ENCODE measurements around the gene PRKAR2A. TPM values are rescaled to one million over a fixed set of nuclear protein-coding genes. Genes with fewer than 3 reads are reported as not detected.
A peak's percentile ranks its signal among the peaks of the same experiment; 100 is the strongest.

The PRKAR2A gene
- total and polyA plus RNA-seq, 9 of the 15 experiments (the other 6 are each of a cell fraction or from before 2014, with no cell fraction given), result 15.9 to 84.5 (median 37.6) TPM

- TF ChIP-seq BRCA1 (IDR thresholded peaks at IDR 0.05), result no peak
- TF ChIP-seq BRCA1 (CRISPR knock-in tag; IDR thresholded peaks at IDR 0.05), result no peak
- TF ChIP-seq NR2C2 (CRISPR knock-in tag; IDR thresholded peaks at IDR 0.05), result peak; percentile 35; the same call in 1 of the 2 replicates
- no peak; the same call in 1 of the 2 replicates for TF ChIP-seq NR2C2 (tag; IDR thresholded peaks at IDR 0.05)
- peak; percentile 20 for TF ChIP-seq PRDM10 (IDR thresholded peaks at IDR 0.05; ENCODE audit: partially characterized antibody)
- TF ChIP-seq NR2F6 (CRISPR knock-in tag; IDR thresholded peaks at IDR 0.05), result no peak
- peak; percentile 67; the same call in 1 of the 2 replicates for TF ChIP-seq RB1 (IDR thresholded peaks at IDR 0.05; ENCODE audit: low read depth)
- peak; percentile 69 for TF ChIP-seq GATAD2B (IDR thresholded peaks at IDR 0.05; ENCODE audit: borderline replicate concordance)
- TF ChIP-seq ZNF134 (CRISPR knock-in tag; conservative IDR thresholded peaks at IDR 0.05), result no peak
- TF ChIP-seq ATF7 (IDR thresholded peaks at IDR 0.05), result peak; percentile 57; the same call in 1 of the 2 replicates
- peak; percentile 52 for TF ChIP-seq KDM5B (IDR thresholded peaks at IDR 0.05; ENCODE audit: insufficient replicate concordance, low read depth, low read length)
- TF ChIP-seq MXI1 (IDR thresholded peaks at IDR 0.05; ENCODE audit: low read depth, low read length), result 0 out of 2 replicates have a peak, but pooled peaks have one; percentile 39
- no peak for TF ChIP-seq GTF2E2 (tag; IDR thresholded peaks at IDR 0.05)
- TF ChIP-seq YY1 (IDR thresholded peaks at IDR 0.05; ENCODE audit: borderline replicate concordance in 1 of 3, control insufficient read depth in 1 of 3, extremely low read depth in 1 of 3, insufficient read depth in 3 of 3, insufficient read length in 1 of 3, insufficient replicate concordance in 2 of 3, low read depth in 1 of 3, low read length in 2 of 3), result peak in 2 of 3 experiments; percentile 19 to 34
- TF ChIP-seq ZNF232 (CRISPR knock-in tag; IDR thresholded peaks at IDR 0.05), result no peak
- no peak for TF ChIP-seq ZNF316 (IDR thresholded peaks at IDR 0.05)
- TF ChIP-seq ZNF395 (CRISPR knock-in tag; IDR thresholded peaks at IDR 0.05), result peak; percentile 31; the same call in 1 of the 2 replicates
- no peak for TF ChIP-seq PYGO2 (tag; IDR thresholded peaks at IDR 0.05)
Observed at GRCh38 chr3:48847504-48848423, at the start of gene PRKAR2A (continued).

All from K562 (cell line).